SK-N-SH treated with all-trans-retinoic acid at 6 μM for 48 hours (cell line): Measurements from ENCODE around the gene OR51B4.

Source experiments
- ATAC-seq: fragments of 200-7000 bp; cut with Tn5 transposase; 3 replicates; pipeline ENCODE4 v1.9.1; 2020; ENCODE audit warnings: mild to moderate bottlenecking, moderate library complexity
- ARNTL ChIP-seq: fragments of 450-650 bp; formaldehyde crosslinking; IDR thresholded peaks from 2 replicates; pipeline ENCODE4 v1.5.0; 2020; ENCODE audit warnings: low read depth, mild to moderate bottlenecking, moderate library complexity, borderline replicate concordance
- BACH2 ChIP-seq: fragments of 250-450 bp; sonication (Bioruptor Pico); IDR thresholded peaks from 2 replicates; pipeline ENCODE4 v1.9.0; 2021; ENCODE audit warnings: mild to moderate bottlenecking, borderline replicate concordance
- CREB5 ChIP-seq: fragments of 250-450 bp; sonication (Bioruptor Pico); IDR thresholded peaks from 2 replicates; pipeline ENCODE4 v1.5.1; 2020; ENCODE audit warnings: low read depth, mild to moderate bottlenecking, moderate library complexity
- CSDC2 ChIP-seq: fragments of 250-450 bp; sonication (Bioruptor Pico); IDR thresholded peaks from 2 replicates; pipeline ENCODE4 v1.5.0; 2020; ENCODE audit warnings: mild to moderate bottlenecking, moderate library complexity
- ESRRG ChIP-seq: fragments of 250-450 bp; sonication (Bioruptor Pico); IDR thresholded peaks from 2 replicates; pipeline ENCODE4 v1.6.1; 2021; ENCODE audit warnings: mild to moderate bottlenecking
- GLIS3 ChIP-seq: fragments of 250-450 bp; sonication (Bioruptor Pico); IDR thresholded peaks from 2 replicates; pipeline ENCODE4 v1.5.0; 2020; ENCODE audit warnings: mild to moderate bottlenecking, moderate library complexity
- ISL1 ChIP-seq: fragments of 250-450 bp; sonication (Bioruptor Pico); IDR thresholded peaks from 2 replicates; pipeline ENCODE4 v2.1.2; 2022; ENCODE audit warnings: mild to moderate bottlenecking, moderate library complexity
- OSR1 ChIP-seq: fragments of 250-450 bp; sonication (Bioruptor Pico); IDR thresholded peaks from 2 replicates; pipeline ENCODE4 v1.8.0; 2022; ENCODE audit warnings: moderate library complexity, mild to moderate bottlenecking, inconsistent platforms
- PATZ1 ChIP-seq: fragments of 250-450 bp; sonication (Bioruptor Pico); IDR thresholded peaks from 2 replicates; pipeline ENCODE4 v1.8.0; 2020; ENCODE audit warnings: mild to moderate bottlenecking, moderate library complexity, borderline replicate concordance
- PPARA ChIP-seq: fragments of 250-450 bp; sonication (Bioruptor Pico); IDR thresholded peaks from 2 replicates; pipeline ENCODE4 v1.5.0; 2020; ENCODE audit warnings: mild to moderate bottlenecking, borderline replicate concordance
- RARB ChIP-seq: fragments of 250-450 bp; sonication (Bioruptor Pico); IDR thresholded peaks from 2 replicates; pipeline ENCODE4 v1.8.0; 2021; ENCODE audit warnings: mild to moderate bottlenecking, moderate library complexity
- SNAI2 ChIP-seq: fragments of 250-450 bp; sonication (Bioruptor Pico); IDR thresholded peaks from 2 replicates; pipeline ENCODE4 v1.5.0; 2020; ENCODE audit warnings: mild to moderate bottlenecking, moderate library complexity
- TCF4 ChIP-seq: fragments of 250-450 bp; sonication (Bioruptor Pico); IDR thresholded peaks from 2 replicates; pipeline ENCODE4 v1.8.0; 2021; ENCODE audit warnings: mild to moderate bottlenecking, moderate library complexity, borderline replicate concordance
- TOX ChIP-seq: fragments of 250-450 bp; sonication (Bioruptor Pico); IDR thresholded peaks from 2 replicates; pipeline ENCODE4 v1.8.0; 2021; ENCODE audit warnings: mild to moderate bottlenecking, moderate library complexity, borderline replicate concordance
- ZC3H10 ChIP-seq: fragments of 250-450 bp; sonication (Bioruptor Pico); IDR thresholded peaks from 2 replicates; pipeline ENCODE4 v1.5.1; 2021; ENCODE audit warnings: mild to moderate bottlenecking, moderate library complexity
- ZFP3 ChIP-seq: fragments of 250-450 bp; sonication (Bioruptor Pico); IDR thresholded peaks from 2 replicates; pipeline ENCODE4 v1.5.0; 2020; ENCODE audit warnings: mild to moderate bottlenecking, moderate library complexity
- ZFP30 ChIP-seq: fragments of 450-650 bp; formaldehyde crosslinking; IDR thresholded peaks from 2 replicates; pipeline ENCODE4 v1.5.0; 2022; ENCODE audit warnings: mild to moderate bottlenecking, moderate library complexity
- ZNF565 ChIP-seq: fragments of 450-650 bp; formaldehyde crosslinking; conservative IDR thresholded peaks from 2 replicates; pipeline ENCODE4 v1.5.0; 2020; ENCODE audit warnings: low read depth, mild to moderate bottlenecking, moderate library complexity
- ZNF70 ChIP-seq: fragments of 450-650 bp; formaldehyde crosslinking; IDR thresholded peaks from 2 replicates; pipeline ENCODE4 v1.5.0; 2020; ENCODE audit warnings: mild to moderate bottlenecking, moderate library complexity
- ZNF8 ChIP-seq: fragments of 450-650 bp; formaldehyde crosslinking; IDR thresholded peaks from 2 replicates; pipeline ENCODE4 v1.5.0; 2020; ENCODE audit warnings: mild to moderate bottlenecking, moderate library complexity
- TF ChIP-seq, protein P1 (sequence below): fragments of 250-450 bp; sonication (Bioruptor Pico); IDR thresholded peaks from 2 replicates; pipeline ENCODE4 v1.5.0; 2020; ENCODE audit warnings: mild to moderate bottlenecking, moderate library complexity
- TF ChIP-seq, protein P2 (sequence below): fragments of 250-450 bp; sonication (Bioruptor Pico); IDR thresholded peaks from 2 replicates; pipeline ENCODE4 v1.8.0; 2021; ENCODE audit warnings: low read depth, mild to moderate bottlenecking, moderate library complexity, borderline replicate concordance

Gene OR51B4

DNA sequence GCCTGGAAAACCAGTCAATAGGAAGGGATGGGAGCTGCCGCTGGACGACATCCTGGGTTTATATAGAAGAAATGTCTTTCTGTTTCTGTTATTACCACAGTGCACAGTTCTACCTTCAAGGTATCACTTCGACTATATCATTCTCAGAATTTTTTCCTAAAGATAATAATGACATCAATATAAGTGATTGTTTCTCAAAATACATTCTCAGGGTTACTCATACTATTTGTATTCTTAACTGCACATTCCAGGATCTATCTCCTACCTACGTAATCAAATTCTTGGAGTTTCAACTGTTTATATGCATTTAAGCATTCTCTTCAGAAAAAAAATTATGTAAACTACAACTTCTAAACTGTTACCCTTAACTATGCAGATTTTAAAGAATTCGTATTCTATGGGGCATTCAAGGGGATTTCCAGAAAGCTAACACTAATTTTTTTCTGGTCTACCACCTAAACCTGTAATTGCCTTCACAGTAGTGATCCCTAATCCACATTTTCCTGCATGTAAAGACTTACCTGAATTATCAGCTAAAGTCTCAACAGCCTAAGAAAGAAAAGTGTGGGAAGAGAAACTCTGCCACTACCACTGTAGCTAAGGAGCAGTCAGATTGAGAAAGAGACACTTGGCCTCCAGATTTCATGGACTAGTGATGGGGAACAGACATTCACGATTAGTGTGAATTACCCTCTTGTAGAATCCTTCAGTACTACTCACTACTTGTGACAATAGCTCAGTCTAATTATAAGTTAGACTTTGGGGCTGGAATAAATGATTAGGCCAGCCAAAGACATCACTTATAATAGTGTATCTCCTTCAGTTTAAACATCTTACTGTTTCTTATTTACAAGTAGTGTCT is 42.0 kb upstream of the OR51B4 start, which contains the start of gene OR51B5:
Gene OR51B5, minus strand, starts transcription at position 51 of the 862 bp plus-strand sequence. Its CDS starts 0 bp downstream, at position 51.
- no peak for ATAC-seq
- TF ChIP-seq SNAI2 (CRISPR knock-in tag) (no peak), ESRRG (CRISPR knock-in tag) (no peak), GLIS3 (CRISPR knock-in tag) (no peak), CREB5 (CRISPR knock-in tag) (no peak), ZNF8 (CRISPR knock-in tag) (no peak), ISL1 (CRISPR knock-in tag) (no peak), RARB (CRISPR knock-in tag) (no peak), TOX (no peak), OSR1 (CRISPR knock-in tag) (no peak), ZFP3 (CRISPR knock-in tag) (no peak), TCF4 (CRISPR knock-in tag) (no peak), PPARA (CRISPR knock-in tag) (no peak), ARNTL (CRISPR knock-in tag) (no peak), ZC3H10 (no peak), ZNF70 (no peak), ZFP30 (CRISPR knock-in tag) (no peak), ZNF565 (CRISPR knock-in tag) (no peak)
- TF ChIP-seq, protein P1, sequence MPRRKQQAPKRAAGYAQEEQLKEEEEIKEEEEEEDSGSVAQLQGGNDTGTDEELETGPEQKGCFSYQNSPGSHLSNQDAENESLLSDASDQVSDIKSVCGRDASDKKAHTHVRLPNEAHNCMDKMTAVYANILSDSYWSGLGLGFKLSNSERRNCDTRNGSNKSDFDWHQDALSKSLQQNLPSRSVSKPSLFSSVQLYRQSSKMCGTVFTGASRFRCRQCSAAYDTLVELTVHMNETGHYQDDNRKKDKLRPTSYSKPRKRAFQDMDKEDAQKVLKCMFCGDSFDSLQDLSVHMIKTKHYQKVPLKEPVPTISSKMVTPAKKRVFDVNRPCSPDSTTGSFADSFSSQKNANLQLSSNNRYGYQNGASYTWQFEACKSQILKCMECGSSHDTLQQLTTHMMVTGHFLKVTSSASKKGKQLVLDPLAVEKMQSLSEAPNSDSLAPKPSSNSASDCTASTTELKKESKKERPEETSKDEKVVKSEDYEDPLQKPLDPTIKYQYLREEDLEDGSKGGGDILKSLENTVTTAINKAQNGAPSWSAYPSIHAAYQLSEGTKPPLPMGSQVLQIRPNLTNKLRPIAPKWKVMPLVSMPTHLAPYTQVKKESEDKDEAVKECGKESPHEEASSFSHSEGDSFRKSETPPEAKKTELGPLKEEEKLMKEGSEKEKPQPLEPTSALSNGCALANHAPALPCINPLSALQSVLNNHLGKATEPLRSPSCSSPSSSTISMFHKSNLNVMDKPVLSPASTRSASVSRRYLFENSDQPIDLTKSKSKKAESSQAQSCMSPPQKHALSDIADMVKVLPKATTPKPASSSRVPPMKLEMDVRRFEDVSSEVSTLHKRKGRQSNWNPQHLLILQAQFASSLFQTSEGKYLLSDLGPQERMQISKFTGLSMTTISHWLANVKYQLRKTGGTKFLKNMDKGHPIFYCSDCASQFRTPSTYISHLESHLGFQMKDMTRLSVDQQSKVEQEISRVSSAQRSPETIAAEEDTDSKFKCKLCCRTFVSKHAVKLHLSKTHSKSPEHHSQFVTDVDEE (CRISPR knock-in tag) = no peak
- TF ChIP-seq, protein P2, sequence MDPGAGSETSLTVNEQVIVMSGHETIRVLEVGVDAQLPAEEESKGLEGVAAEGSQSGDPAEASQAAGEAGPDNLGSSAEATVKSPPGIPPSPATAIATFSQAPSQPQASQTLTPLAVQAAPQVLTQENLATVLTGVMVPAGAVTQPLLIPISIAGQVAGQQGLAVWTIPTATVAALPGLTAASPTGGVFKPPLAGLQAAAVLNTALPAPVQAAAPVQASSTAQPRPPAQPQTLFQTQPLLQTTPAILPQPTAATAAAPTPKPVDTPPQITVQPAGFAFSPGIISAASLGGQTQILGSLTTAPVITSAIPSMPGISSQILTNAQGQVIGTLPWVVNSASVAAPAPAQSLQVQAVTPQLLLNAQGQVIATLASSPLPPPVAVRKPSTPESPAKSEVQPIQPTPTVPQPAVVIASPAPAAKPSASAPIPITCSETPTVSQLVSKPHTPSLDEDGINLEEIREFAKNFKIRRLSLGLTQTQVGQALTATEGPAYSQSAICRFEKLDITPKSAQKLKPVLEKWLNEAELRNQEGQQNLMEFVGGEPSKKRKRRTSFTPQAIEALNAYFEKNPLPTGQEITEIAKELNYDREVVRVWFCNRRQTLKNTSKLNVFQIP (CRISPR knock-in tag) = no peak

DNA sequence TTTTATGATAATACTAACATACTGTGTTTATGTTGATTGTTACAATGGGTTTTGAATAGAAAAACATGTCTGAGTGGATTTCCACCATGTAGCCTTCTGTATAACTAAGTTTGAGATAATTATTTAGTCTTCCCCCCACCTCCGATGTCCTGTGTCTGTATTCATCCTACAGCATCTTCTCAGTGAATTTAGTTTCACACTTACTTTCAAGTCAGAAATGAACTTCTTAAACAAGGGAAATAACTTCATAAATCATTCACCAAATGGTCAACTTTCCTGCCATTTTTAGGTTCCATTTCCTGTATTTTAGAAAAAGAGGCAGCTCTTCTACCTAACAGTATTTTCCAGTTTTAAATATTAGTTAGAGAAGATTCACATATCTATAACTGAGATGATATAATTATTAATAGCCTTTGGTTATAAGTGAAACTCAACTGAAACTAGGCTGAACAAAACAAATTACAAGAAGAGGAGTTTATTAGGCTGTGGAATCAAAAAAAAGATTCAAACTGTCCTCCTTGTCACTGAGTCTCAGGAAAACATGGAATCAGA is 38.1 kb upstream of the OR51B4 start:
- no peak for ATAC-seq

More for the DNA sequence above, 38.1 kb upstream of the OR51B4 start:
- TF ChIP-seq ARNTL (CRISPR knock-in tag) (no peak), ZNF70 (no peak), ZC3H10 (no peak), TOX (no peak), GLIS3 (CRISPR knock-in tag) (no peak), TCF4 (CRISPR knock-in tag) (no peak), CREB5 (CRISPR knock-in tag) (no peak), ISL1 (CRISPR knock-in tag) (no peak), OSR1 (CRISPR knock-in tag) (no peak), ZNF565 (CRISPR knock-in tag) (no peak), RARB (CRISPR knock-in tag) (no peak), PPARA (CRISPR knock-in tag) (no peak), CSDC2 (CRISPR knock-in tag) (no peak), ZFP30 (CRISPR knock-in tag) (no peak), ZFP3 (CRISPR knock-in tag) (no peak), BACH2 (no peak), PATZ1 (CRISPR knock-in tag) (no peak), ESRRG (CRISPR knock-in tag) (no peak)
- TF ChIP-seq, protein P2 (CRISPR knock-in tag) = no peak
- TF ChIP-seq, protein P1 (CRISPR knock-in tag) = no peak
